ENCODE results near the gene CELF4.

The CELF4 gene

DNA sequence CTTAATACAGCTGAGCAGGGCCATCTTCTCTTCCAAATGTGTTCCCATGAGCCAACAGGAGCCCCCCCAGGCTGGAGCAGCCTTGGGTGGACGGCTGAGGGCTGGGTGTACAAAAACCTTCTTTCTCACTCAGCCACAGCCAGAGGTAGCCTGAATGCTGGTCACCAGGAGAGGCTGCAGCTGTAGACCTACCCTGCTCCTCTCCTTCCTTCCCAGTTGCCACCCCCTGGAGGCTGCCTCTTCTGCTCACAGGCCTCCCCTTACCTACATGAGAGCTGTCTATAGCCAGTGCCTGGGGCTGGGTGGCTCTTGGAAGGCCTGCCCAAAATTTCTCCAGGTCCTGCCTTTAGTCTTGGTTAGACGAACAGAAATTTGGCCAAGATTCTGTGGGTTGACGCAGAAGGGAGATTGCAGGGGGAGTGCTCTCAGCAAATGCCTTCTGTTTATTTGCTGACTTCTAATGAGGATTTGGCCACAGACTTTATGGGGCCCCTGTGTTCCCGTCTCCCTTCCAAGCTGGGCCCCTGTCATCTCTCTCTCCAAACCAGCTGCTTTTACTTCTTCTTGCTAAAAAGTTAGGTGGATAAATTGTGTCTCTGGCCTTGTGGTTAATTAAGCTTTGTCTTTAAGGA lies 18.3 kb downstream of the CELF4 start:
- no peak for DNase-seq (ENCODE audit: low spot score)

- DNase-seq (ENCODE audit: low spot score): no peak
Measured at GRCh38 chr18:37546651-37547050, 18.9 kb downstream of the CELF4 start.

DNA sequence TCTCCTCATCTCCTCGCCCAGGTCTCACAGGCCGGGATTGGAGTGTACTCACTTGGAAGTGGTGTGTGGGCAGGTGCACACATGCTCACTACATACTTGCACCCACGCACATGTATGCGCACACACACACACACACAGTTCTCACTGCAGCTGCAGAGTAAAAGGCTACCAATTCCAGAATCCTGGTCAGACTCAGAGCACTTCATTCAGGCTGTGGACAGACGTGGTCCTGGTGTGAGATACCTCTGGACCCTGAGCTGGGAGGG lies 19.4 kb downstream of the CELF4 start:
- no peak for DNase-seq (ENCODE audit: low spot score)

- DNase-seq (ENCODE audit: low spot score): no peak
Measured at GRCh38 chr18:37545461-37546271, 19.9 kb downstream of the CELF4 start.

DNA sequence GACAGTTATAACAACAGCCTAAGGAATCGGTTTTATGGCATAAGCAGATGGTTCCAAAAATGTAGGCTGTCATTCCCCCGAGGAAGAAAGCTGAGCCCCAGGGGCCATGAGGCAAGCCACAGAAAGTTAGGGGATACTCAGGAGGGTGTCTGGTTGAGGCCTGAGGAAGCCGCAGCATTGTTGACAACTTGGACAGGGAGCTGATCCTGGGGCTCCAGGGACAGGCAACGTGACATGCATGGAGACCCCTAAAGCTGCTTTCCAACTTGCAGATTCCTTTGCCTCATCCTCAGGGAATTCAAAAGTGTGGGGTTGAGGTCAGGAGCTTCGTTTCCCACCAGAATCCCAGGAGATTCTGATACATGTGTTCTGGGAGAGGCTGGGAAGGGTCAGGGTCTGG lies 20.9 kb downstream of the CELF4 start:
- DNase-seq (ENCODE audit: low spot score): no peak

- no peak for DNase-seq (ENCODE audit: low spot score)
Measured at GRCh38 chr18:37544217-37544616, 21.4 kb downstream of the CELF4 start.

DNA sequence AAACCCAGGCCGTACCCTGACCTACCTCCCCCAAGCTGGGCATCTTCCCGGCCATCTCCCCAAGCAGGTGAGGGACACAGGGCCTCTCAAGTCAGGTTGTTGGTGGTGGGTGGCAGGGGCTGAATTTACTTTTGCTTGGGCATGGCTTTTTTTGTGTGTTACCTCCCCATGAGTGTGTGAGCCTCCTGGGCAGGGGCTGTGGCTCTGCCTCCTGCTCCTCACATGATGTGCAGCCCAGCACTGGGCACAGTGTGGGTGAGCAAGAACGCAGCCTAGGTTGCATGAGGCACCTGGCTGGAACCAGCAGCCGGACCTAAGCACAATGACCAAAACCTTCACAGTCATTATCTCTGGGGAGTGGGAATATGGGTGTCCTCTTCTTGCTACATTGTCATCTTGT lies 22.3 kb downstream of the CELF4 start:
- no peak for DNase-seq (ENCODE audit: low spot score)

- no peak for DNase-seq (ENCODE audit: low spot score)
Measured at GRCh38 chr18:37541517-37541916, 24.1 kb downstream of the CELF4 start.

GRCh38 chr18:37540424-37541138 lies 25.0 kb downstream of the CELF4 start:
- no peak for DNase-seq (ENCODE audit: low spot score)

DNA sequence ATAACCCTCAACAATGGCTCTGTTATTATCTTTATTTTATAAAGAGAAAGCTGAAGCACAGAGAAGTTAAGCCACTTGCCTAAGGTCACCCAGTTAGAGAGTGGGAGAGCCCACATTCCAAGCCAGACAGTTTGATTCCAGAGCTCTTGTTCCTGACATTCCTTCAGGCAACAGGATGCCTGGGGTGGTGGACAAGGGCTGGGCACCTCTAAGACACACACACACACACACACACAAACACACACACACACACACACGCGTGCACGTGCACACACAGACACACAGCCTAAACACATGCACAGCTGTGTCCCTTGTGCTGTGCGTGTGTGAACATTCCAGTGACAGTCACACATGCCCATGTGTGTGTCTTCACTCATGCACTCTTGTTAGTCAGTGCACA lies 26.4 kb downstream of the CELF4 start:
- no peak for DNase-seq (ENCODE audit: low spot score)

DNA sequence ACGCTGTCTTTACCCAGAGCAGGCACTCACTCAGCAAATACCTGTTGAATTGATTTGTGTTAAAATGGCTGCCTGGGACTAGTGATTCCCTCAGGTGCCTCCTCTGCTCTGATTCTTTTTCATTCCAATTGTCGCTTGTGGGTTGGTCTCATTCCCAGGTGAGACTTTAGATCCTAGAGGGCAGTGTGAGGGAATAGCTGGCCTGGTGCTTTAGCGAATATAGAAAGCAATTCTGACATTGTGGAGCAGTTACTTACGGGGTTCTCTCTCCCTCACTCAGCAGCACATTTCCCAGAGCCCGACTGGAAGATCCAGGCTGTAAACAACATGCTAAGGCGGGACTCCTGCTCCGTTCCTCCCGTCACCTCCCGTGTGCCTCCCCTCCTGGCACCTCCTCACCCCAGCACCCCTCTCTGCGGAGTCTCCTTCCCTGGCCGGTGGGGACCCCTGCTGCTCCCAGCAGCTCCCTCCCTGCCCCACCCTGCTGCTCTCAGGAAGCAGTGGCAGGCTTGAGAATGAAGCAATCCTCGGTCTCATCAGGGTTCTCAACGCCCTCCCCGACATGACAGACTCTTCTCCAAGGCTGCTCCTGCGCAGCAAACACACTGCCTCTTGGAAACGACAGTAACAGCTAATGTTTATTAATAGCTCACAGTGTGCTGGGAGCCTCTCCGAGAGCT lies 26.9 kb downstream of the CELF4 start:
- no peak for DNase-seq (ENCODE audit: low spot score)

DNA sequence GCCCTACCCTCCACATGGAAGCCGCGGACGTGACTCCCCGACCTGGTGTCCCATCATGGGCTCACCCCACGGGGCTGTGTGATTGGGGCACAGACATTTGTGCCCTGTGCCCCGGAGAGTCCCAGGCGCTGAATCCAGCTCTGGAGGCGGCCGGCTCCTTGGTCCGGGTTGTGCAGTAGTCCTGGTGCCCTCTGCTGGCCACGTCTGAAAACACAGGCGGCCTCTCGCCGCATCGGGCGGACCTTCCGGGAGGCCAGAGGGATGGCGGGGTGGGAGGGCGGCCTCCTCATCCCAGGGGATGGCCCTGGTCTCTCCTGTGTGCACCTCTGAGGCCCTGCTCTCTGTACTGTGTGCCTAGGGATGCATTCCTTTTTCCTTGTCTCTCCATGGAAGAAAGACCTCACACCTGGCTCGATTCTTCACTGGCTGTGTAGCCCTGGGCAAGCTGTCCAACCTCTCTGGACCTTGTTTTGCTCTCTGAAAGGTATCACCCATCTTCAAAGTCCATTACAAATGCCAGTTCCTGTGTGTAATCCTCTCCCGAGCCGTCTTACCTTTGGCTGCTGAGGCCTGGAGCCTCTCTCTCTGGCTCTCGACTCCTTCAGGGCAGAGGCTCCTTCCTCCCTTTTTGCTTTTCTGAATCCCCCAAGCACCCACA lies 27.6 kb downstream of the CELF4 start:
- peak; percentile 2 for DNase-seq (ENCODE audit: low spot score)

- no peak for DNase-seq (ENCODE audit: low spot score)
Measured at GRCh38 chr18:37536656-37537055, 28.9 kb downstream of the CELF4 start.

DNA sequence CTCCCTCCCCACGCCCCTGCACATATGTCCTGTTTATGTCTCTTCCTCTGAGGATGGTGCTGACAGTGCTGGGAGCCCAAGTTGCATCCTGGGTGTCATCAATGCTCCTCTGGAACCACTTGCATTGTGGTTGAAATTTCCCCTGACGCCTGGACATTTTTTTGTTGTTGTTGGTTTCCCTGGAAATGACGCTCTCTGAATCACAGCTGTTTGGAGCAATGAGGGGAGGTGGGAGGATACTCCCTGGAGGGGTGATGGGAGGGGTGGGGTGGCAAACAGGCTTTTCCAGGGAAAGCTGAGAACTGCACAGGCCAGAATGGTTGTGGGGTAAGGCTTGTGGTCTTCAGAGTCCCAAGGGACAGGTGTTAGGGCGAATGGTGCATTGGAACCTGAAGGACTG lies 29.6 kb downstream of the CELF4 start:
- DNase-seq (ENCODE audit: low spot score): no peak

- no peak for DNase-seq (ENCODE audit: low spot score)
Measured at GRCh38 chr18:37534627-37535026, 31.0 kb downstream of the CELF4 start.

DNA sequence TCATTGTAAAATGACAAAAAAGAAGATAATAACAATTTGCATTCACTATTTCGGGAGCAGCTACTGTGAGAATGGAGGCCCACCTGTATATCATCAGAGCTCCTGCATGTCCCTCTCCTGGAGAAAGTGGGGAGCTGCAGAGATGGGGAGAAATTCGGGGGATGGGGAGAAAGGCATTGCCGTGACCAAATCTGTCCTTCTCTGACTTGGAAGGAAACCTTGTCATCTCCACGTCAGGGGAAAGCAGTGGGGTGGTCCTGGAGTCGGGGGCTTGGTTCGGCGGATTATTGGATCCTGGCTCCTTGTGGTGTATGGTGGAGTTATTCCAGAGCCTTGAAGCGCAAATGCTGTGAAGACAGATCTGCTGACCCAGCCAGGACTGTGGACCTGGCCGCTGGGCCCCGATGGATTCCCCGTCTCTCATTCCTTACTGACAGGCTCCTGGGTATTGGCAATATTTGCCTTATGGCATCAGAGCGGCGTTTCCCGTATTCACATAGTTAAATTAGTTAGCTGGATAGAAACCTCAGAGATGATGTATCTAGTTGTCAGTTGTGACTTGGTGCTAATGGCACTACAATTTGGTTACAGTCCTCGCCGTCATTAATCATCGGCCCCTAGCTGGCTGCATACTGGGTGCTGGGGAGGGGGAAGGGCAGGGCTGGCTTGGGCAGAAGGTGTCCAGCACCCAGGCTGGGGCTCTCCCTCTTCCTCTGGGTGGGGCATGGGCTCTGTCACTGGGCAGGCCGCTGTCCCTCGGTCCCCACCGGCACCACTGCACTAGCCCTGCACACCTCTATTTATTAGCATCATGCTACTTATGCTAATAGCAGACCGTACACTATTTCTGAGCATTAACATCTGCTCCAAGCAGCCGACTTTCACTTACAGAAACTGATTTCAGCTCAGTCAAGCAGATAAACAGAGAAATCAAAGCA lies 31.7 kb downstream of the CELF4 start:
- no peak for DNase-seq (ENCODE audit: low spot score)

DNA sequence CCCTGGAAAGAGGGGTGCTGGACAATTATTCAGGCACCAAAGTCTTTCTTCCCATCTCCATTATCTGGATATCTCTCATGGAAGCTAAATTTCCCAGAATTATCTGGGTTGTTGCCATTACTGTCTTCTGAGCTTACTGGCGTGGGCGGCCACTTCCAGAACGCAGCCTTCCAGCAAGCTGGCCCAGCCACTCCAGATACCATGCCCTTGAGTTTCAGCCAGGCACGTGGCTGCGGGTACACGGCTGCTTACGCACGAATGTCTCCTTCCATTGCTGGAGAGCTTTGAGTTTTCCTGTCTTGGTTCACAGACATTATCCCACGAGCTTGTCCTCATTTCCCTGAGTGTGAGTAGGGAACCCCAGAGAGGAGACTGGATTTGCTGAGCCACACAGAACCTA lies 32.7 kb downstream of the CELF4 start:
- no peak for DNase-seq (ENCODE audit: low spot score)

DNA sequence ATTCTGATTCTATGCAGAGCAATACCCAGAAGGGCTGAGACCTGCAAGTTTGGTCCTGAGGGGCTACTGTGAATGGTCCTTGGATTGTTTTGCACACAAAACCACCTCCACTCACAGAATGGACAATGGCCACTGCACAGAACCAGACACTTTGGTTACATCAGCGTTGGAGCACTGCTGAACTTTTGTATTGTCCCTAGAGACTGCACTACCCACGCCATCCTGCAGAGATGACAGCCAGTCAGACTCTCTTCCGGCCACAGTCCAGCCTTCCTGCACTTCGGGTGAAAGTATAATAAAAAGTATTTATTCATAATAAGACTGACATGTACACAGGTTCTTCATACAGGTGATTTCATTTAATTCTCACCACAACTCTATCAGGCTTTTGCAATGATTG lies 35.7 kb downstream of the CELF4 start:
- DNase-seq (ENCODE audit: low spot score): no peak

DNA sequence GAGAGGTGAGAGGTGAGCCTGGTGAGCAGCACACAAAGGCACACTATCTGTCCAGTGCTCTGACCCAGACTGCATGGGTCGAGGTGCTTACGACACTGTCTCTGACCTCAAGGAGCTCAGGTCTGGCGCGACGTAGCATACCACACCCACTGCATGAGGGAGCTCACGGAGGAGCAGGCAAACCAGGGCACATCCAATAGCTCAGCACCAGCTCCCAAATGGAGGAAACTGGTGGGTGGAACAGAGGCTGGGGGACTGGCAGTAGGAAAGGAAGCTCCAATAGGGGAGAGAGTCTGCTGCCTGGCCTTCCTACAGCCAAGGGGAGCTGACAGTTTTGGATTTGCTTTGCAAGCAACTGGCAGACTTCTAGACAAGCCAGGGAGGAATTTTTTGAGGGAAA lies 36.3 kb downstream of the CELF4 start:
- DNase-seq (ENCODE audit: low spot score): no peak

GRCh38 chr18:37527395-37527794 lies 38.2 kb downstream of the CELF4 start:
- DNase-seq (ENCODE audit: low spot score): no peak

DNA sequence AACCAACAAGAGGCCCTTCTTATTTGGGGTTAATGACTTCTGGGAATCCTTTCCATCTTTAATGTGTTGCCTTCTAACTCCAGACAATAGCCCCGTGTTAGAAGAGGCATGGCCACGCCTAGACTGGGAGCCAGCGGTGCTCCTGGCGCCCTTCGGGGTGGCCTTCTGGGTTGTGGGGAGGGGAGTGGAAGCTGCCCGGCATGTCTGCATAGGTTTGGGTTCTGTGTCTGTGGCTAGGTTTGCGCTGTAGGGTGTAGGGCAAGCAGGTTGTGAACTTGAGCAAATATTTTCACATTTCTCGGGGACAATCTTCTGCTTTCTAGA lies 40.4 kb downstream of the CELF4 start:
- DNase-seq (ENCODE audit: low spot score): no peak

Data from CD4-positive, alpha-beta T cell treated with Interleukin-2 at 100 ng/mL for 4 hours (primary cell).